Thyroid gland (tissue), 4 donors: Measurements from ENCODE around the gene HSF4. TPM values are rescaled to one million over a fixed set of nuclear protein-coding genes. Genes with fewer than 3 reads are reported as not detected.

Experiments used
- DNase-seq, 2 donors: peaks; one replicate each; pipeline ENCODE4 v3.0.0-alpha.2; 2019
- H3K27ac ChIP-seq, 3 donors: fragments of 200-600 bp; sonication (generic); 1 replicate in 2 of 3; 2 replicates in 1 of 3; pipeline ENCODE4 v1.5.1; 2016 to 2019; ENCODE audit warnings: mild to moderate bottlenecking in 1 of 3, moderate library complexity in 1 of 3
- H3K27me3 ChIP-seq: fragments of 200-600 bp; sonication (generic); one replicate; pipeline ENCODE4 v1.5.1; 2019
- H3K36me3 ChIP-seq, 2 donors: fragments of 200-600 bp; sonication (generic); one replicate each; pipeline ENCODE4 v1.5.1; 2016 to 2019
- H3K4me1 ChIP-seq, 2 donors: fragments of 200-600 bp; sonication (generic); one replicate each; pipeline ENCODE4 v1.5.1; 2017 to 2019
- H3K4me3 ChIP-seq, 3 donors: fragments of 200-600 bp; sonication (generic); replicated peaks in 1 of 3; 1 replicate in 2 of 3; 2 replicates in 1 of 3; pipeline ENCODE4 v1.5.1; 2016; ENCODE audit warnings: mild to moderate bottlenecking in 1 of 3
- H3K9me3 ChIP-seq: fragments of 200-600 bp; sonication (generic); one replicate; pipeline ENCODE4 v1.5.1; 2017
- POLR2A ChIP-seq, 2 donors: fragments of 450-650 bp; IDR thresholded peaks; one replicate each; pipeline ENCODE4 v1.6.1; 2017; ENCODE audit warnings: antibody characterized with exemption in 2 of 2, mild to moderate bottlenecking in 2 of 2, moderate library complexity in 1 of 2
- WGBS, 2 donors: methylation state at CpG; one replicate each; pipeline ENCODE4 v1.1.5; 2017; 5-methylcytosine and 5-hydroxymethylcytosine counted together
- intact Hi-C: fragments of 100-400 bp; cut with DNase I; formaldehyde crosslinking; loops from one replicate; pipeline ENCODE4 v1.15.1; 2023
- total RNA-seq, 4 donors: library from RNA; depleted of rRNA; stranded (reverse); fragments of >200 nt; gene quantifications; one replicate each; pipeline ENCODE4 v1.2.3, GENCODE V29; 2016
- TF ChIP-seq, protein P1 (sequence below), 6 experiments: fragments of 200-600 bp in 3 of 6; fragments of 450-650 bp in 3 of 6; sonication (generic) in 3 of 6; IDR thresholded peaks; one replicate each; pipeline ENCODE4 v1.5.1; 2016 to 2019; ENCODE audit warnings: antibody characterized with exemption in 6 of 6, mild to moderate bottlenecking in 2 of 6, inconsistent platforms in 1 of 6, moderate library complexity in 1 of 6

HSF4 gene
- total RNA-seq, 4 donors from 2014 or later: 17.3 to 52.5 (median 36.6) TPM

DNA sequence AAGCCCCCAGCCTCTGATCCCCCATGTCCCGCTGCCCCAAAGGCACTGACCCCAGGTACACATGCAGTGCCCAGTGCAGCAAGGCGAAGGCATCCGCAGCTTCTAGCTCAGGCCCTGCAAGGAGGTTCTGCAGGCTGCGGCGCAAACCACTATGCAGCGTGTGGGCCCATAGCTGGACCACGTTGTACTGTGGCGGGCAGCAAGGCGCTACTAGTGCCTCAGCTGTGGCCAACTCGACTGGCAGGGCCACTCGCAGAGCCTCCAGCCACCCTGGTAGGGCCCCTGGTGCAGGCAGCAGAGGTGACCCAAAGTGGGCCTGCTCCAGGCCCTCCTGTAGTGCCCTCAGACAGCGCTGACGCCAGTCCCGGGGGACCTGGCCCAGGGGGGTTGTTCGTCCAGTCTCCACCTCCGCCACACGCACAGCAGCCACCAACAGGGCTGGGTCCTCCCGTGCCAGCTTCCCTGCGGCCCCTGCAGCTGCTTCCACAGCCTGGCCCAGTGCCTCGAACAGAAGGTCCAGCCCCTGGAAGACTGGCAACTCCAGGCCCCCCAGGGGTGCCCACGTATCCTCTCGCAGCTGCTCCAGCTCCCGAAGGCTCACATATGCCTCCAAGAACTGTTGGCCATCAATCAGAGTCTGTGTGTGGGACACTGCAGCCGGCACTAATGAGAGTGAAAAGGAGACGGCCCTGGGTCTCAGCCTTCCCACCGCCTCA, 22.8 kb downstream of the HSF4 start:
- Histone ChIP-seq H3K36me3 (no peaks in the 10 kb centered on the region), H3K27ac (no peak overlapping the region), H3K4me3 (no peak overlapping the region), H3K4me1 (peaks cover 15 to 32% of the 10 kb centered on the region in 2 donors), H3K27me3 (no peaks in the 10 kb centered on the region), H3K9me3 (no peaks in the 10 kb centered on the region)
- intact Hi-C loops: loop anchor here (10.0 kb wide), 2 partner anchors 213 to 293 kb away; no protein-coding TSS in a partner anchor
- TF ChIP-seq, protein P1, sequence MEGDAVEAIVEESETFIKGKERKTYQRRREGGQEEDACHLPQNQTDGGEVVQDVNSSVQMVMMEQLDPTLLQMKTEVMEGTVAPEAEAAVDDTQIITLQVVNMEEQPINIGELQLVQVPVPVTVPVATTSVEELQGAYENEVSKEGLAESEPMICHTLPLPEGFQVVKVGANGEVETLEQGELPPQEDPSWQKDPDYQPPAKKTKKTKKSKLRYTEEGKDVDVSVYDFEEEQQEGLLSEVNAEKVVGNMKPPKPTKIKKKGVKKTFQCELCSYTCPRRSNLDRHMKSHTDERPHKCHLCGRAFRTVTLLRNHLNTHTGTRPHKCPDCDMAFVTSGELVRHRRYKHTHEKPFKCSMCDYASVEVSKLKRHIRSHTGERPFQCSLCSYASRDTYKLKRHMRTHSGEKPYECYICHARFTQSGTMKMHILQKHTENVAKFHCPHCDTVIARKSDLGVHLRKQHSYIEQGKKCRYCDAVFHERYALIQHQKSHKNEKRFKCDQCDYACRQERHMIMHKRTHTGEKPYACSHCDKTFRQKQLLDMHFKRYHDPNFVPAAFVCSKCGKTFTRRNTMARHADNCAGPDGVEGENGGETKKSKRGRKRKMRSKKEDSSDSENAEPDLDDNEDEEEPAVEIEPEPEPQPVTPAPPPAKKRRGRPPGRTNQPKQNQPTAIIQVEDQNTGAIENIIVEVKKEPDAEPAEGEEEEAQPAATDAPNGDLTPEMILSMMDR (IDR thresholded peaks at IDR 0.05): no peak
- TF ChIP-seq POLR2A (IDR thresholded peaks at IDR 0.05): no peak
- 77 to 84% methylated on average over 6 to 9 of the region's 26 CpGs for WGBS, 2 donors
- DNase-seq: no peak

DNA sequence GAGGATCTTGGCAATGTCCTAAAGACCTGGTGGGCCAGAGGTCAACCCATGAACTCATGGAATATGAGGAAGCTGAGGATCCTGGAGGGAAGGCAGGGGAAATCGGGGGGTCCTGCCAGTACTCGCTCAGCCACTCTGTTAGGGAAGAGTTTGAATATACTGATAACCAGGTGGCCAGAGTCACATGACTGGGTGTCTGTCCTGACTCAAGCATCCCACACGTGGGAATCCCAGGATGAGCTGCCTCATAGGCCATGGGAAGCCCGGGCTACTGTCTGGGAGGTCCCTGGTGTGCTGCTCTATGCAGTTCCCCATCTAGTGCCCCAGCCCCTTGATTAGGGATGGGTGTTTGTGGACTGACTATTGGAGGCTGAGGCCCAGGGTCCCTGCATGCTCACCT, 23.8 kb downstream of the HSF4 start:
- 77 to 96% methylated on average over 2 to 4 of the region's 4 CpGs for WGBS, 2 donors
- no peak for DNase-seq
- intact Hi-C loops: loop anchor here (10.0 kb wide), 2 partner anchors 214 to 294 kb away; no protein-coding TSS in a partner anchor

DNA sequence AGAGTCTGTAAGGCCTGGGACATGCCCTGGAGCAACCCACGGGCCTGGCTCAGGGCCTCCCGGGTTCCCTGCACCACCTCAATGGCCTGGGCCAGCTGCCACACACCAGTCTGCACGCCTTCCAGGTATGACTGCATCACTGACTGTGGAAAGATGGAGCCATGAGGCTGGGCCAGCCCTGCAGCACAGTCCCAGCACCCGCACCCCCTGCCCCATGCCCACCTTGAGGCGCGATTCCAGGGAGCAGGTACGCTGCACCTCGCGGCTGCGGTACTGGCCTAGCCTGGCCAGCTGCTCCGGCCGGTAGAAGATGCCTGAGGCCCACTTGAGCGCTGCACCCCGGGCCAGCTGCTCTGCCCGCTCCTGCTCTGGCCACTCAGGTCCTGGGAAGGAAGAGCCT, 24.3 kb downstream of the HSF4 start:
- Histone ChIP-seq H3K27me3 (no peaks in the 10 kb centered on the region), H3K27ac (no peak overlapping the region), H3K36me3 (no peaks in the 10 kb centered on the region), H3K9me3 (no peaks in the 10 kb centered on the region), H3K4me3 (no peak overlapping the region), H3K4me1 (peaks cover 22 to 40% of the 10 kb centered on the region in 2 donors)
- no peak for DNase-seq
- WGBS, 2 donors: 83 to 91% methylated on average over 7 to 9 of the region's 15 CpGs
- intact Hi-C loops: loop anchor here (10.0 kb wide), 2 partner anchors 214 to 294 kb away; no protein-coding TSS in a partner anchor
- TF ChIP-seq POLR2A (IDR thresholded peaks at IDR 0.05): no peak
- TF ChIP-seq, protein P1 (IDR thresholded peaks at IDR 0.05): no peak

More for the DNA sequence above, 23.8 kb downstream of the HSF4 start:
- Histone ChIP-seq H3K36me3 (no peaks in the 10 kb centered on the region), H3K4me3 (no peak overlapping the region), H3K27ac (no peak overlapping the region), H3K27me3 (no peaks in the 10 kb centered on the region), H3K4me1 (peaks cover 19 to 36% of the 10 kb centered on the region in 2 donors), H3K9me3 (no peaks in the 10 kb centered on the region)
- TF ChIP-seq POLR2A (IDR thresholded peaks at IDR 0.05): no peak
- TF ChIP-seq, protein P1 (IDR thresholded peaks at IDR 0.05): no peak

DNA sequence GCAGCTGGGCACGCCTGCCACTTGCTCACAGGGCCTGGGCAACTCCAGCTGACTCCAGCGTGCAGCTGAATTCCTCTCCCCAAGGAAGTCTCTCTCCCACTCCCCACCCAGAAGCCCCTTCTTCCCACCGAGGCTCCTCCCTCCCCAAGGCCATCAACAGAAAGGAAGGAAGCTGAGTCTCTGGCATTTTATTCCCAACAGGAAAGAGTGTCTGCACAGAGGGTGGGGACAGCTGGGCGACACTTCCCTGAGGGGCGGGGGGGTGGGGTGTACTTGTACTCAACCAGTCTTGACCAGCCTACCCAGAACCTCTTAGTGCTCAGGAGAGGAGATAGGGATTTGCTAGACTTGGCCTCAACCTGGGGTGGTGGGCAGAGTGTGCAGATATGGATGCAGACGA, 25.5 kb downstream of the HSF4 start, which contains the start of gene EXOC3L1:
EXOC3L1 (minus strand) TSS at position 96 of the 400 bp plus-strand sequence. CDS start 460 bp downstream, outside the sequence.
- 22 to 34% methylated on average over 4 to 6 of the region's 6 CpGs for WGBS, 2 donors
- H3K27me3 ChIP-seq: no peaks in the 10 kb centered on the region
- intact Hi-C loops: no loop called here

More for the DNA sequence above, 25.5 kb downstream of the HSF4 start, which contains the start of gene EXOC3L1:
- TF ChIP-seq POLR2A (IDR thresholded peaks at IDR 0.05): no peak
- TF ChIP-seq, protein P1 (IDR thresholded peaks at IDR 0.05): no peak
- H3K27ac ChIP-seq: no peak within 1 kb of the TSS
- peaks cover 4 to 10% of the 10 kb centered on the region in 2 donors for H3K36me3 ChIP-seq
- no peaks in the 10 kb centered on the region for H3K9me3 ChIP-seq
- H3K4me1 ChIP-seq: peaks cover 15 to 31% of the 10 kb centered on the region in 2 donors
- no peak for DNase-seq
- H3K4me3 ChIP-seq: no peak within 1 kb of the TSS
